DOHH2 (cell line): ENCODE results near the gene FDXACB1.
A peak's percentile ranks its signal among the peaks of the same experiment; 100 is the strongest.

Source experiments
- H3F3A ChIP-seq: fragments of 200-600 bp; sonication (generic), shearing (Covaris generic); 2 replicates; pipeline ENCODE4 v1.6.0; 2016; ENCODE audit warnings: antibody characterized with exemption, mild to moderate bottlenecking; ENCODE audit not compliant: control insufficient read depth, insufficient read depth
- H3K27ac ChIP-seq: fragments of 200-600 bp; sonication (generic); 2 replicates; pipeline ENCODE4 v1.5.1; 2014; ENCODE audit warnings: low read depth, mild to moderate bottlenecking, low read length, moderate library complexity
- H3K27me3 ChIP-seq: fragments of 200-600 bp; sonication (generic); 2 replicates; pipeline ENCODE4 v1.6.1; 2014; ENCODE audit warnings: mild to moderate bottlenecking, low read length, mixed read lengths; ENCODE audit not compliant: control insufficient read depth
- H3K36me3 ChIP-seq: fragments of 200-600 bp; sonication (generic); 2 replicates; pipeline ENCODE4 v1.6.1; 2014; ENCODE audit warnings: mild to moderate bottlenecking, low read length, moderate library complexity, mixed read lengths; ENCODE audit not compliant: control insufficient read depth
- H3K4me1 ChIP-seq: fragments of 200-600 bp; sonication (generic); 2 replicates; pipeline ENCODE4 v1.6.1; 2014; ENCODE audit warnings: mild to moderate bottlenecking, low read length, mixed read lengths; ENCODE audit not compliant: control insufficient read depth
- H3K4me2 ChIP-seq: fragments of 200-600 bp; sonication (generic); 2 replicates; pipeline ENCODE4 v1.6.0; 2014; ENCODE audit warnings: mild to moderate bottlenecking, low read length, moderate library complexity
- H3K4me3 ChIP-seq: fragments of 200-600 bp; sonication (generic); 2 replicates; pipeline ENCODE4 v1.5.1; 2014; ENCODE audit warnings: mild to moderate bottlenecking, low read length, mixed read lengths
- H3K79me2 ChIP-seq: fragments of 200-600 bp; sonication (generic); 2 replicates; pipeline ENCODE4 v1.6.1; 2014; ENCODE audit warnings: mild to moderate bottlenecking, low read length, mixed read lengths; ENCODE audit not compliant: control insufficient read depth
- H3K9me2 ChIP-seq: fragments of 200-600 bp; sonication (generic); replicated peaks from 2 replicates; pipeline ENCODE4 v1.6.1; 2014; ENCODE audit warnings: mild to moderate bottlenecking, low read length, mixed read lengths; ENCODE audit not compliant: control insufficient read depth
- H3K9me3 ChIP-seq: fragments of 200-600 bp; sonication (generic); 2 replicates; pipeline ENCODE4 v1.6.1; 2014; ENCODE audit warnings: antibody characterized with exemption, low read length, mixed read lengths; ENCODE audit not compliant: control insufficient read depth, insufficient read depth
- H4K20me1 ChIP-seq: fragments of 200-600 bp; sonication (generic); 2 replicates; pipeline ENCODE4 v1.6.0; 2014; ENCODE audit warnings: low read depth, mild to moderate bottlenecking, antibody characterized with exemption, low read length, moderate library complexity; ENCODE audit not compliant: control insufficient read depth, insufficient read depth
- EZH2phosphoT487 ChIP-seq: fragments of 200-600 bp; sonication (generic); IDR thresholded peaks from 2 replicates; pipeline ENCODE4 v1.6.1; 2017; ENCODE audit warnings: borderline replicate concordance, mild to moderate bottlenecking, antibody characterized with exemption, low read length, moderate library complexity, mixed read lengths
- TF ChIP-seq, protein P1 (sequence below): fragments of 200-600 bp; sonication (generic); IDR thresholded peaks from one replicate; pipeline ENCODE4 v1.5.1; 2014; ENCODE audit warnings: antibody characterized with exemption, mild to moderate bottlenecking, low read depth, low read length; ENCODE audit not compliant: poor library complexity, severe bottlenecking

FDXACB1 gene

DNA sequence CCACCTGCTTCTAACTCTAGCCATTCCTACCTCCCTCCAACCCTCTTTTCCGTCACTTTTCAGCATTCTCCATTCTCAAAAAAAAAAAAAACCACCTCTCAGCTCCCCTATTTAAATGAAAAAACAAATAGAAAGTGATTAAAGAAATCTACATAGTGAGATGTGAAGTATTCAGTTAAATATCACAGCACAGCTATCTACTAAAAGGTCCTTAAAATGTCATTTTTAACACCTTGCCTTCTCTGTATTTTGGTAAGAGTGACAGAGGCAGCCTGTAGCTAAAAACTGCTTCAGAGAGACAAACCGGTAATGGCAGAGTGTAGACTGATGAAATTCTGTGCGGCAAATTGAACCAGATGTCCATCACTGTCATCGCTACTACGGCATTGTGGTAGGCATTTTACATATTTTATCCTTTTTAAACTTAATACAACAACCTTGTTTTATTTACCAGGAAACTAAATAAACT lies 7.2 kb downstream of the FDXACB1 start:
- Histone ChIP-seq H3K9me2 (no peaks in the 10 kb centered on the region), H3K27me3 (no peaks in the 10 kb centered on the region), H4K20me1 (no peaks in the 10 kb centered on the region), H3K4me1 (peaks cover 14% of the 10 kb centered on the region), H3K79me2 (peaks cover 19% of the 10 kb centered on the region), H3K4me2 (peak overlapping the region; percentile 79), H3K27ac (peak overlapping the region; percentile 40; the same call in 1 of the 2 replicates), H3K36me3 (peaks cover 42% of the 10 kb centered on the region), H3K4me3 (peak overlapping the region; percentile 95), H3K9me3 (no peaks in the 10 kb centered on the region), H3F3A (peaks cover 10% of the 10 kb centered on the region)
- no peak for TF ChIP-seq EZH2phosphoT487
- TF ChIP-seq, protein P1, sequence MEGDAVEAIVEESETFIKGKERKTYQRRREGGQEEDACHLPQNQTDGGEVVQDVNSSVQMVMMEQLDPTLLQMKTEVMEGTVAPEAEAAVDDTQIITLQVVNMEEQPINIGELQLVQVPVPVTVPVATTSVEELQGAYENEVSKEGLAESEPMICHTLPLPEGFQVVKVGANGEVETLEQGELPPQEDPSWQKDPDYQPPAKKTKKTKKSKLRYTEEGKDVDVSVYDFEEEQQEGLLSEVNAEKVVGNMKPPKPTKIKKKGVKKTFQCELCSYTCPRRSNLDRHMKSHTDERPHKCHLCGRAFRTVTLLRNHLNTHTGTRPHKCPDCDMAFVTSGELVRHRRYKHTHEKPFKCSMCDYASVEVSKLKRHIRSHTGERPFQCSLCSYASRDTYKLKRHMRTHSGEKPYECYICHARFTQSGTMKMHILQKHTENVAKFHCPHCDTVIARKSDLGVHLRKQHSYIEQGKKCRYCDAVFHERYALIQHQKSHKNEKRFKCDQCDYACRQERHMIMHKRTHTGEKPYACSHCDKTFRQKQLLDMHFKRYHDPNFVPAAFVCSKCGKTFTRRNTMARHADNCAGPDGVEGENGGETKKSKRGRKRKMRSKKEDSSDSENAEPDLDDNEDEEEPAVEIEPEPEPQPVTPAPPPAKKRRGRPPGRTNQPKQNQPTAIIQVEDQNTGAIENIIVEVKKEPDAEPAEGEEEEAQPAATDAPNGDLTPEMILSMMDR: no peak

DNA sequence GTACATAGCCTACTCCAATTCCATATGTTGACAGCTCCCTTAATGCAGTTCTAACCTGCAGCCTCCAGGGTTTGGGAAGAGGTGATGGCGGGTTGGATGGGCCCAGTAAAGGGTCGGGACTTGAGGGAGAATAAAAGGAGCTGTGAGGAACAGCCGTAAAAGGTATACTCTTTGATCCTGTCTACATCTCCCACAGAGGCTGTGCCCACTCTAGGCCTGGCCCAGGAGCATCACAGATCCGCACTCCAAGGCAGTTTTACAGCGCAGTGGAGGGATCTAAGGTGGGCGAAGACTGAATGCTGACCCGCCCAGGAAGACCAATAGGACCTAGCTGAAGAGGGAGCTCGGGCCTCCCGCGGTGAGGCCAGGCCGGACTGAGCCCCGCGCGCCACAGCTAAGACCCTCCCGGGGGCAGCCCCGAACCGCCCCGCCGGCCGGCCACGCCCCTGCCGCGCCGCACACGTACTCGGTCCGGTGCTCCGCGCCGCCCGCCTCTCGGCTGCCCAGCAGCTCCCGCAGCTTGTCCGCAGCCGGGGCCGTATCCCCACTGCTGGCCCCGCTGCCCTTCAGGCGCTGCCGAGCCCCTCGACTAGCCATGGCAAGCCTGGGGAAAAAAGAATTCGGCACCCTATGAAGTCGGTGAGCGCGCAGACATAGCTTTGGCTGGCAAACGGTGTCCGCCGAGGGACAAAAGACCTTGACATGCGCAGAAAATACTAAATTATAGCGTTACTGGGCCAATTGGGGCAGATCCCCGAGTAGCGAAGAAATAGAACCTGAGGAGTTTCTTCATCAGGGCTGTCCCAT lies 7.9 kb downstream of the FDXACB1 start, which contains the start of gene ALG9:
ALG9 (minus strand) TSS at position 696 of the 807 bp plus-strand sequence; CDS start at position 597, 99 bp downstream.
- H3K79me2 ChIP-seq: peaks cover 19% of the 10 kb centered on the region
- H4K20me1 ChIP-seq: no peaks in the 10 kb centered on the region
- H3F3A ChIP-seq: peaks cover 8% of the 10 kb centered on the region
- peaks cover 40% of the 10 kb centered on the region for H3K36me3 ChIP-seq
- H3K9me3 ChIP-seq: no peaks in the 10 kb centered on the region
- H3K27me3 ChIP-seq: no peaks in the 10 kb centered on the region
- peak within 1 kb of the TSS; percentile 95 for H3K4me3 ChIP-seq
- peaks cover 14% of the 10 kb centered on the region for H3K4me1 ChIP-seq
- H3K4me2 ChIP-seq: peak within 1 kb of the TSS; percentile 79
- peak within 1 kb of the TSS; percentile 40 for H3K27ac ChIP-seq
- no peaks in the 10 kb centered on the region for H3K9me2 ChIP-seq
- TF ChIP-seq, protein P1: peak; percentile 24
- TF ChIP-seq EZH2phosphoT487: no peak

DNA sequence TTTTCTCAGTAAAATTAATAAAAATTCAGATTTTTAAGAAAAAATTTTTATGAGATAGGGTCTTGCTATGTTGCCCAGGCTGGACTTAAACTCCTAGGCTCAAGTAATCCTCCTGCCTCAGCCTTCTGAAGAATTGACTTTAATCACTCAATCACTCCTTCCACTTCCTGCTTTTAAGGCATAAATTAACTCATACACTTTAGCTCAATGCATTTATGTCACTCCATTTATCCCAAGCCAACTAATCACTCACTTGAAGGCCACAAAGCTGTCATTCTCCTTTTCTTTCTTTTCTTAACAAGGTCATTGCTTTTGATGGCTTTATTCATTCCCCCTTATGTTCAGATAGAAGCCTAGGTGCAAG lies 8.5 kb downstream of the FDXACB1 start:
- H3K9me2 ChIP-seq: no peaks in the 10 kb centered on the region
- H3K27me3 ChIP-seq: no peaks in the 10 kb centered on the region
- no peaks in the 10 kb centered on the region for H3K9me3 ChIP-seq
- peak overlapping the region; percentile 79 for H3K4me2 ChIP-seq
- peaks cover 8% of the 10 kb centered on the region for H3F3A ChIP-seq
- peaks cover 14% of the 10 kb centered on the region for H3K4me1 ChIP-seq
- no peaks in the 10 kb centered on the region for H4K20me1 ChIP-seq
- peaks cover 19% of the 10 kb centered on the region for H3K79me2 ChIP-seq
- no peak for TF ChIP-seq EZH2phosphoT487
- TF ChIP-seq, protein P1: no peak
- peaks cover 39% of the 10 kb centered on the region for H3K36me3 ChIP-seq
- peak overlapping the region; percentile 95 for H3K4me3 ChIP-seq
- peak overlapping the region; percentile 40 for H3K27ac ChIP-seq
